Gastrocnemius medialis (tissue), 4 donors: ENCODE measurements around the gene ARF1.

Experiments
- CTCF ChIP-seq, 5 experiments: fragments of 450-650 bp in 3 of 5; fragments of 200-600 bp in 2 of 5; sonication (generic) in 2 of 5; IDR thresholded peaks in 4 of 5; conservative IDR thresholded peaks in 1 of 5; 1 replicate in 4 of 5; 2 replicates in 1 of 5; pipeline ENCODE4 v1.5.1; 2016 to 2019; ENCODE audit warnings: antibody characterized with exemption in 5 of 5, mild to moderate bottlenecking in 3 of 5, moderate library complexity in 3 of 5
- POLR2A ChIP-seq, 2 donors: fragments of 450-650 bp; IDR thresholded peaks; one replicate each; pipeline ENCODE4 v1.6.1; 2017; ENCODE audit warnings: antibody characterized with exemption in 2 of 2, mild to moderate bottlenecking in 2 of 2, moderate library complexity in 2 of 2

- TF ChIP-seq CTCF (IDR thresholded peaks at IDR 0.05 in 4 of 5, conservative IDR thresholded peaks at IDR 0.05 in 1 of 5) (no peak), POLR2A (IDR thresholded peaks at IDR 0.05) (no peak)
Observed at GRCh38 chr1:228101994-228102790, 19.7 kb downstream of the ARF1 start.
